Ecto neural progenitor cell (in vitro differentiated cells): ENCODE data around the gene P3H1.
"Not testable (repeated sequence)": the region's sequence is repeated elsewhere in the genome, so short reads cannot be mapped to it uniquely, and the experiment has no call there.

Experiments used
- DNase-seq: peaks from one replicate; pipeline ENCODE4 v3.0.0-alpha.2; 2018; ENCODE audit warnings: low spot score

P3H1 gene

GRCh38 chr1:42730988-42731387 lies 35.8 kb downstream of the P3H1 start:
- no peak for DNase-seq

- no peak for DNase-seq
These were observed 36.8 kb downstream of the P3H1 start for GRCh38 chr1:42730002-42730401.

- not testable (repeated sequence) for DNase-seq
These were observed 41.0 kb downstream of the P3H1 start for GRCh38 chr1:42725820-42726219.

- no peak for DNase-seq
These were observed 43.3 kb downstream of the P3H1 start for GRCh38 chr1:42723511-42723910.

- not testable (repeated sequence) for DNase-seq
These were observed 44.4 kb downstream of the P3H1 start for GRCh38 chr1:42722403-42722802.

- no peak for DNase-seq
These were observed 44.9 kb downstream of the P3H1 start for GRCh38 chr1:42721926-42722325.

GRCh38 chr1:42720868-42721267 lies 46.0 kb downstream of the P3H1 start:
- no peak for DNase-seq

- DNase-seq: not testable (repeated sequence)
These were observed 52.4 kb downstream of the P3H1 start for GRCh38 chr1:42714441-42714840.

GRCh38 chr1:42713293-42713692 lies 53.5 kb downstream of the P3H1 start:
- no peak for DNase-seq

- not testable (repeated sequence) for DNase-seq
These were observed 54.0 kb downstream of the P3H1 start for GRCh38 chr1:42712808-42713207.

GRCh38 chr1:42703888-42704464 lies 62.9 kb downstream of the P3H1 start:
- DNase-seq: no peak

- no peak for DNase-seq
These were observed 66.8 kb downstream of the P3H1 start for GRCh38 chr1:42700006-42700405.

GRCh38 chr1:42698081-42698813 lies 68.6 kb downstream of the P3H1 start:
- DNase-seq: no peak
